ENCODE results near the gene AGAP1.

Gene AGAP1

GRCh38 chr2:235983016-235983415 is 489.2 kb downstream of the AGAP1 start:
- DNase-seq, result no peak

- DNase-seq, result no peak
These were observed 490.7 kb downstream of the AGAP1 start for GRCh38 chr2:235984552-235984951.

DNA sequence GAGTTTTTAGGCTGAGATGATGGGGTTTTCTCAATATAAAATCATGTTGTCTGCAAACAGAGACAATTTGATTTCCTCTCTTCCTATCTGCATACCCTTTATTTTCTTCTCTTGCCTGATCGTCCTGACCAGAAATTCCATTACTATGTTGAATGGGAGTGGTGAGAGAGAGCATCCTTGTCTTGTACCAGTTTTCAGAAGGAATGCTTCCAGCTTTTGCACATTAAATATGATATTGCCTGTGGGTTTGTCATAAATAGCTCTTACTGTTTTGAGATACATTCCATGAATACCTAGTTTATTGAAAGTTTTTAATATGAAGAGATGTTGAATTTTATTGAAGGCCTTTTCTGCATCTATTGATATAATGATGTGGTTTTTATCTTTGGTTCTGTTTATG is 492.5 kb downstream of the AGAP1 start:
- DNase-seq, result no peak

DNA sequence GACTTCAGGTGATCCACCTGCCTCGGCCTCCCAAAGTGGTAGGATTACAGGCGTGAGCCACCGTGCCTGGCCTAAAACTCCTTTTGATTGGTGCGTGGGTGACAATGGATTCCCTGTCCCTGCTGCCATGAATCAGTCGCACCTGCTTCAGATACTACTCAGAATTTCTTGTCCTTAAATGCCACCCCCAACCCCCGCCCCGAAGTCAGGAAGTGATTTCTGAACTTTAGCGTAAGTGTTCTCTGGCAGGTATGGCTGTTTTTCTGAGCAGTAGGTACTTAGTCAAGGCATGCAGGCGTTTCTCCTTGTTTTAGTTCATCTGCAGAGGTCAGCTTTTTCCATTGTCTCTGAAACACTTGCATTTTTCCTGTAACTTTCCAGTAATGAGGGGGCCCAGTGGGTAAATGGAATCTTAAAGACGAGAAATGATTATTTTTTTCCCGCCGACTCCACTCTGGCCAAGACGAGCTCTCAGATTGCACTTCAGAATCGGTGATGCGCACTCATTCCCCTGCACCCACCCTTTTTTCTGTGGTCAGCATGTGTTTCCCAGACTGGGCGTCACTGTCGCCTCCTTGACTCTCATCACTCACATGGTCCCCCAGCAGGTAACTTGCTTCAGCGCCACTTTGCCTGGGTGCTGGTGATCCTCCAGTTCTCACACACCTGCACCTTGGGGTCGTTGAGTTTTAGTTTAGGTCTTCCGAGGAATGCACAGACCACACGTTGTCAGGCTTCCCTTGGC is 494.6 kb downstream of the AGAP1 start:
- no peak for DNase-seq

DNA sequence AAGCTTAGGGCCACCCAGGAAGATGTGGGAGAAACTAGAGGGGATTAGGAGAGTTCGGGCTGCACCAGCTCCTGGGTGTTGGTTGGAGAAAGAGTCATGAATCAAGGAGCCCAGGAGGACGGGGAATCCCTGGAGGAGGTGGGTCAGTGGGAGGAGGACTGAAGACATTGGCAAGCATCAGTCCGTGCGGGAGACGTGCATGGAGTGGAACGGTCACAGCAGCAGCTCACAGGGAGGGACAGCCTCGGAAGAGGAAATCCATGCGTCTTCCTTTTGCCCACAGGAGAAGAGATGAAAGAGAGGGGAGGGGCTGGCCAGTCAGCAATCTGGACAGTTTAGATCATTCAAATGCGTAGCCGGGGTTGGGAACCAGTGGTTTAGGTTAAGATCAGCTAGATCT is 495.7 kb downstream of the AGAP1 start:
- DNase-seq, result no peak

- no peak for DNase-seq
These were observed 496.5 kb downstream of the AGAP1 start for GRCh38 chr2:235990344-235990743.

- DNase-seq, result no peak
These were observed 498.2 kb downstream of the AGAP1 start for GRCh38 chr2:235992024-235992423.

- DNase-seq, result no peak
These were observed 502.6 kb downstream of the AGAP1 start for GRCh38 chr2:235996419-235996818.

- DNase-seq, result no peak
These were observed 505.2 kb downstream of the AGAP1 start for GRCh38 chr2:235999011-235999410.

GRCh38 chr2:236001166-236001828 is 507.5 kb downstream of the AGAP1 start:
- no peak for DNase-seq

DNA sequence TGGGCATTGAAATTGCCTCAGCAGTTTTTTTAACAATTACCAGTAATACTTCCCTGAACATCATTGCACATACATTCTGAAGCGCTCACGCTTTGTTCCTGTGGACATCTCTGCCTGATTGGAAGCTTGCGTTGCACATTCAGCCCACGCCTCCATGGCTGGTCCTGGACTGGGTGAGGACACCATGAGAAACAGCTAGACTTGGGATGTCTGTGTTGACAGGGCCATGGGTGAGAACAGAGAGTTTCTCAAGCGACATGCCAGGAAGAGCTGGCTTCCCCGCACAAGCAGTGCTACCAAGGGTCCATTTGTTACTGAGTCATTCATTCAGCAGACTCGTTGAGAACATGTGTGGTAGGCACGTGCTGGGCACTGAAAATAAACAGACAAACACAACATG is 508.0 kb downstream of the AGAP1 start:
- no peak for DNase-seq

DNA sequence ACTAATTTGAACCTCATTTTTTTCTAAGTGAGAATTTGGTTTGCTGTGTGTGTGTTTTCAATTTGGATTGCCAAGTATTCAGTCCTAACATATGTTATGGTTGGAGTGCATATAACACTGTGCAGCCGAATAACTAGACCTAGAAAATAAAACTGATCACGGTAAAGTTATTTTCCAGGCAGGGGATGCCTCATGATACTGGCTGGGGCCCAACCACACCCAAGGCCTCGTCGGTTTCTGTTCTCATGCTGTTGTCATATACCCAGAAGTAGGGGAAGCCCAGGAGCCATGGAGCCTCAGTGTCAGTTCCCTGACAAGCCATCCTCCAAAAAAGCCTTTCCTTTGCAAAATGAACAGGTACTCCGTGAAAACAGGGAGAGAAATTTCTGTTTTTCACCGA is 514.2 kb downstream of the AGAP1 start:
- DNase-seq, result no peak

- no peak for DNase-seq
These were observed 515.0 kb downstream of the AGAP1 start for GRCh38 chr2:236008857-236009256.

DNA sequence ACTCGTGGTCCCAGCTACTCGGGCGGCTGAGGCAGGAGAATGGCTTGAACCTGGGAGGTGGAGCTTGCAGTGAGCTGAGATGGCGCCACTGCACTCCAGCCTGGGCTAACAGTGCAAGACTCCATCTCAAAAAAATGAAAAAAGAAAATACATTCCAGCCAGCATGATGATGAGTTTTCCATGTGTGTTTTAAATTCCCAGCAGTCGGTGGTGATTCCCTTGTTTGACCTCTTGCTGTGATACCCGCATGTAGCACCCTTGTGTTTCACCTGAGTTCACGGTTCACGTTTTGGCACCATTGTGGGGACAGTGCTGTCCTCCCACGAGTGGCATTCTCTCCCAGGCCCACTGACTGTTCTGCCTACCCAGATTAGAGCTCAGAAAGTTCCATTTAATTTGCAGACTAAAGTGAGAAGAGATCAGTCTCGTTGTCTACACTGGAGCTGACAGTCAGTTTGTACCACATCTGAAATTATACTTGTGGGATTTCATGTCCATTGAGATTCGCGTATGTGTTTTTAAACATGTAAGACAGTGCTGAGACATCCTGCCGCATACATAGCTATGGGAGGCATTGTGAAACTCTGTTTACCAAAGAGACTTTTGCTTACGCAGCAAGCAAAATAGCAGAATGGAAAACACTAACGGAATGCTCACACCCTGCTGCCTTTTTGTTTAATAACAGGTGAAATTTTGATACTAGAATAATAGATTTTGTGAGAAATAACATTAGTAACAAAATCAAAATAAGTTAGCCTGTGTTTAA is 517.3 kb downstream of the AGAP1 start:
- no peak for DNase-seq

DNA sequence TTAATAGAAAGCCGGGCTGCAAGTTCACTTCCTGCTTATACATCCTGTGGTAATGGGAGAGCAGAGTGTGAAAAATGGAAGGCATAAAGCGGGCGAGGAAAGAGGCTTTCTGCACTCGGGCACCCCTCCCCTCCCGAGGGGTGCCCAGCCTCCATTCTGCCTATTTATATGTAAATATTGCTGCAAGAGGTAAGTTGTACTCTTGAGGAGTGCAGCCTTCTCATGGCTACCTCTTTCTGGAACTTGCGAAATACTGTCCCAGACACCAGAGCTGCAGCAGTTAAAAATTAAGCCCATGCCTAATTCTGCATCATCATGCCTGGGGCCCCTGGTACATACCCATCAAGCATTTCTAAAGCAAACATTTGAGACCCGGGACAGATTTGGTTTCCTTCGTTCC is 518.3 kb downstream of the AGAP1 start:
- no peak for DNase-seq

GRCh38 chr2:236014408-236015131 is 520.7 kb downstream of the AGAP1 start:
- DNase-seq, result no peak

DNA sequence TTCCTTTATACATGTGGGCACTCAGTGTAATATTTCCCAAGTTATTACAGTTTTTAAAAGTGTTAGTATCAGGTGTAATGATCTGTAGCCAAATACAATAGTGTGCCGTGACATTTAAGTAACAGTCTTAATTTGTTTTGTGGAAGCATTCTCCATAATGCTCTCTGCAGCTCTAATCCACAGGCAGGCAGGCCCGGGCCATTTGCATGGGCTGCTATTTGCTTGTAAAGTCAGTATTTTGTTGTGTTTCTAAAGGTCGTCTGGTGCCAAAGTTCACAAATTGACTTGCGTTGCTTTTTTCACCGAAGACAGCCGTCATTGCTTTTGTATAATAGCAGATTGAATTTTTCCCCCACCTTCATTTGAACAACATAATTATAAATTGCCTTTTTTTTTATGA is 521.3 kb downstream of the AGAP1 start:
- DNase-seq, result no peak

- DNase-seq, result no peak
These were observed 522.7 kb downstream of the AGAP1 start for GRCh38 chr2:236016496-236016895.

DNA sequence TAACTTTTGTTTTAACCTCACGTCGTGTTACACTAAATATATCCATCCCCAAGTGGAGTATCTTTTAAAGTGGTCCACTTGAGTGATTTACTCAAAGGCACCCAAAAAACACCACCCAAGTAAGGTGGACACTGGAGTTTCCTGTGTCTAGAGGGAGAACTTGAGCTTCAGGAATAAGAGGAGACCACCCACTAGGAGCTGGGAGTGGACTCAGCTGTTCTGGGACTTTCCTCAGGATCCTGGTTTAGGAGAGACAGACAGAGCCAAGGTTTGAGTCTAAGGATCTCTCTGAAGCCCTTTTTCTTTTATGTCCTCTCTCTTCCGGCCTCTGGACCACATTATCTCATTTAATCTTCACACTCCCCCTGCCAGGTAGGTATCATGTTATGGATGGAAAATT is 523.6 kb downstream of the AGAP1 start:
- DNase-seq, result no peak

DNA sequence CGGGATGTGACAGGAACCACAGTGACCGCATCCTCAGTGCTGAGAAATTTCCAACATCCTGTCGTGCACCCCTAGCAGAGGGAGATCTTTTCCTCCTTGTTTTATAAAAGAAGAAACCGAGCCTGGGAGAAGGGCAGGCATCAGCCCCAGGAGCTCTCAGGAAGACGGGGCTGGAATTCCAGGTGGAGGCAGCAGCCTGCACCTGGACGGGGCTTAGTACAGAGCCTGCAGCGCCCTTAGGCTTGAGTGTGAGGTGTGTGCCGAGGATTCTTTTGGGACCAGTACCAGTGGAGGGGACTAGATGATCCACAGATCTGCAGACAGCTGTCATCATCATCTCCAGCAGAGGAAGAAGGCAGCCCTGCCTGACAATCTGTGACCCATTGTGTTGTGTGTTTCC is 525.6 kb downstream of the AGAP1 start:
- DNase-seq, result no peak

DNA sequence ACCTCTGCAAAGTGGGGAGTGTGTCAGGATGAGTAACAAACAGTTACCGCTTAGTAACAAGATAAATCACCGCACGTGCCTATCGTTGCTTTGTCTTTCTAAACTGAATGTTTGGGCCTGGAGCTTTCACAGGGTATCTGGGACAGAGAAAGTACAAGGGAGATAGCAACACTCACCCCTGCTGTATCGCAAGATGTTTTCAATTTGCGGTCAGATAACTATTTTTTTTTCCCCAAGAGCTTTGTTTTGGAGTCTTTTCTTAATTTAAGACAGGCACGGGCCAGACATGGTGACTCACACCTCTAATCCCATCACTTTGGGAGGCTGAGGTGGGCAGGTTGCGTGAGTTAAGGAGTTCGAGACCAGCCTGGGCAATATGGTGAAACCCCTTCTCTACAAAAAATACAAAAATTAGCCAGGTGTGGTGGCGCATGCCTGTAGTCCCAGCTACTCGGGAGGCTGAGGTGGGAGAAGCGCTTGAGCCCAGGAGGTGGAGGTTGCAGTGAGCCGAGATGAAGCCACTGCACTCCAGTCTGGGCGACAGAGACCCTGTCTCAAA is 527.7 kb downstream of the AGAP1 start:
- DNase-seq, result no peak

DNA sequence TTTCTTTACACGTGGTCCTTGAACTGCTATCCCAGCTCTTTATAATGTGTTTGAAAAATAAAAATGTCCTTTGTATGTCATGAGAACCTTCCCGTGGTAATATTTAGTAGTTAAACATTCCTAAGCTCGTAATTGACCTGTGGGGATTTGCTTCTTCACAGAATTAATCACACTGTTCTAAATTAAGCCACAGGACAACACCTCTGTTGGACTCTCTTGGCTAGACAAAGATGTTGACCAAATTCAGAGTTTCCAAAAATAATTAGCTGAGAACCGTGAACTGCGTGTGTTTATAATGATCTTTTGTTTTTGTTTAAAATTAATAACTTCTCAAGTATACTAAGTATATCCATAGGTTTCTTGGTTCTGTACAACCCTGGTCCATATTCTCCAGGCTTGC is 528.3 kb downstream of the AGAP1 start:
- DNase-seq, result no peak

DNA sequence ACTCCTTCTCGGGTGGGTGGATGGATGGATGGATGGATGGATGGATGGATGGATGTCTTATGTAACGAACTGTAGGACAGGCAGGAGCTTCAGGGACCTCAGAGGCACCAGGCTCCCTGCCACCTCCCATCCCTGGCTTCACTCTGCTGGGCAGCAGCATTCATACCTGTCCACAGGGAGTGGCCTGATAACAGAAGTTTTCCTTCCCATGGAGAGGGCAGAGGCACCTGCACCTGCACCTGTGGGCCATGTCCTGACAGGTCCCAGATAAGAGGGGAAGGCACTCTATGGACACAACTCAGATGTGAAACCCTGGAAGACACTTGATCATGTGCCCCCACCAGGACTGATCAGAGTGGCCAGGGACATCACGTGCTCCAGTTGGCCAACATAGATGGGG is 532.0 kb downstream of the AGAP1 start:
- no peak for DNase-seq

All from activated effector memory CD4-positive, alpha-beta T cell treated with Interleukin-2 at 50 U/mL for 16 hours (primary cell).